NT2/D1 (cell line): ENCODE data around the gene EFCAB6.

Source experiments
- SUZ12 ChIP-seq: IDR thresholded peaks from 2 replicates; pipeline ENCODE4 v1.6.1; 2011; ENCODE audit not compliant: insufficient read length, insufficient read depth; ENCODE audit errors: extremely low read depth
- YY1 ChIP-seq: IDR thresholded peaks from 2 replicates; pipeline ENCODE4 v1.6.1; 2011; ENCODE audit not compliant: insufficient read length, insufficient read depth

GRCh38 chr22:43841742-43842141, 29.6 kb upstream of the EFCAB6 start:
- TF ChIP-seq YY1 (no peak), SUZ12 (no peak)
